Activated naive CD8-positive, alpha-beta T cell treated with anti-CD3 and anti-CD28 coated beads, Interleukin-2, amount 50 U/mL, for 24 hours (primary cell): ENCODE data around the gene CBR1.
"Not testable (repeated sequence)": the region's sequence is repeated elsewhere in the genome, so short reads cannot be mapped to it uniquely, and the experiment has no call there.

Experiments
- ATAC-seq: fragments of 150-1000 bp; cut with Tn5 transposase; one replicate; pipeline ENCODE4 v1.10.0; 2021
- DNase-seq: peaks from one replicate; pipeline ENCODE4 v3.0.0; 2021
- H3K27ac Mint-ChIP-seq: one replicate; pipeline ENCODE4 v1.8.0; 2021; ENCODE audit warnings: mild to moderate bottlenecking, mixed read lengths
- H3K27me3 Mint-ChIP-seq: one replicate; pipeline ENCODE4 v1.8.0; 2021; ENCODE audit warnings: mixed read lengths
- H3K36me3 Mint-ChIP-seq: one replicate; pipeline ENCODE4 v1.8.0; 2021; ENCODE audit warnings: low read depth, mixed read lengths
- H3K4me1 Mint-ChIP-seq: one replicate; pipeline ENCODE4 v1.8.0; 2021; ENCODE audit warnings: mixed read lengths
- H3K4me3 Mint-ChIP-seq: one replicate; pipeline ENCODE4 v1.8.0; 2021; ENCODE audit warnings: mild to moderate bottlenecking, moderate library complexity, mixed read lengths
- H3K9me3 Mint-ChIP-seq: one replicate; pipeline ENCODE4 v1.8.0; 2021; ENCODE audit warnings: mixed read lengths

CBR1 gene

GRCh38 chr21:36080386-36080785, 10.6 kb downstream of the CBR1 start:
- Mint-ChIP-seq H3K9me3 (no peaks in the 10 kb centered on the region), H3K27ac (peak overlapping the region; percentile 2), H3K27me3 (no peaks in the 10 kb centered on the region), H3K4me1 (peaks cover 35% of the 10 kb centered on the region), H3K4me3 (no peak overlapping the region), H3K36me3 (no peaks in the 10 kb centered on the region)
- ATAC-seq: no peak
- no peak for DNase-seq

- Mint-ChIP-seq H3K9me3 (no peaks in the 10 kb centered on the region), H3K27me3 (no peaks in the 10 kb centered on the region), H3K27ac (no peak overlapping the region), H3K4me3 (no peak overlapping the region), H3K4me1 (peaks cover 20% of the 10 kb centered on the region), H3K36me3 (no peaks in the 10 kb centered on the region)
- DNase-seq (no peak), ATAC-seq (no peak)
Observed at GRCh38 chr21:36082237-36082664, 12.4 kb downstream of the CBR1 start.

GRCh38 chr21:36087362-36088138, 17.7 kb downstream of the CBR1 start:
- no peaks in the 10 kb centered on the region for H3K27me3 Mint-ChIP-seq
- no peak for DNase-seq
- H3K4me3 Mint-ChIP-seq: no peak overlapping the region
- no peaks in the 10 kb centered on the region for H3K36me3 Mint-ChIP-seq
- no peaks in the 10 kb centered on the region for H3K4me1 Mint-ChIP-seq
- no peak overlapping the region for H3K27ac Mint-ChIP-seq
- no peaks in the 10 kb centered on the region for H3K9me3 Mint-ChIP-seq
- ATAC-seq: peak; percentile 49

GRCh38 chr21:36089946-36090345, 20.1 kb downstream of the CBR1 start:
- ATAC-seq (no peak), DNase-seq (no peak)
- Mint-ChIP-seq H3K4me3 (no peak overlapping the region), H3K27ac (no peak overlapping the region), H3K4me1 (no peaks in the 10 kb centered on the region), H3K27me3 (peaks cover 5% of the 10 kb centered on the region), H3K9me3 (peaks cover 8% of the 10 kb centered on the region), H3K36me3 (peaks cover 6% of the 10 kb centered on the region)

GRCh38 chr21:36092681-36093080, 22.9 kb downstream of the CBR1 start:
- Mint-ChIP-seq H3K27ac (no peak overlapping the region), H3K36me3 (peaks cover 6% of the 10 kb centered on the region), H3K9me3 (peaks cover 12% of the 10 kb centered on the region), H3K27me3 (peaks cover 5% of the 10 kb centered on the region), H3K4me1 (peaks cover 7% of the 10 kb centered on the region), H3K4me3 (no peak overlapping the region)
- DNase-seq (no peak), ATAC-seq (no peak)

- ATAC-seq: no peak
- Mint-ChIP-seq H3K36me3 (peaks cover 6% of the 10 kb centered on the region), H3K27ac (no peak overlapping the region), H3K9me3 (peaks cover 12% of the 10 kb centered on the region), H3K4me3 (no peak overlapping the region), H3K27me3 (peaks cover 5% of the 10 kb centered on the region), H3K4me1 (peaks cover 15% of the 10 kb centered on the region)
- DNase-seq: no peak
Observed at GRCh38 chr21:36093512-36093911, 23.7 kb downstream of the CBR1 start.

- peaks cover 5% of the 10 kb centered on the region for H3K27me3 Mint-ChIP-seq
- peaks cover 15% of the 10 kb centered on the region for H3K4me1 Mint-ChIP-seq
- ATAC-seq (no peak), DNase-seq (no peak)
- H3K4me3 Mint-ChIP-seq: no peak overlapping the region
- peaks cover 12% of the 10 kb centered on the region for H3K9me3 Mint-ChIP-seq
- peaks cover 6% of the 10 kb centered on the region for H3K36me3 Mint-ChIP-seq
- no peak overlapping the region for H3K27ac Mint-ChIP-seq
Observed at GRCh38 chr21:36096398-36097290, 26.8 kb downstream of the CBR1 start.

- Mint-ChIP-seq H3K4me3 (no peak overlapping the region), H3K9me3 (peaks cover 12% of the 10 kb centered on the region), H3K27ac (no peak overlapping the region), H3K27me3 (peaks cover 5% of the 10 kb centered on the region), H3K36me3 (peaks cover 6% of the 10 kb centered on the region), H3K4me1 (peaks cover 15% of the 10 kb centered on the region)
- ATAC-seq (peak; percentile 81), DNase-seq (no peak)
Observed at GRCh38 chr21:36097427-36098181, 27.8 kb downstream of the CBR1 start.

- Mint-ChIP-seq H3K27ac (no peak overlapping the region), H3K36me3 (peaks cover 6% of the 10 kb centered on the region), H3K4me3 (no peak overlapping the region), H3K4me1 (peaks cover 15% of the 10 kb centered on the region), H3K9me3 (peaks cover 12% of the 10 kb centered on the region), H3K27me3 (peaks cover 2% of the 10 kb centered on the region)
- ATAC-seq (no peak), DNase-seq (no peak)
Observed at GRCh38 chr21:36098182-36098532, 28.3 kb downstream of the CBR1 start.

GRCh38 chr21:36099000-36099399, 29.2 kb downstream of the CBR1 start:
- Mint-ChIP-seq H3K27ac (no peak overlapping the region), H3K27me3 (no peaks in the 10 kb centered on the region), H3K36me3 (no peaks in the 10 kb centered on the region), H3K4me3 (no peak overlapping the region), H3K4me1 (peaks cover 16% of the 10 kb centered on the region), H3K9me3 (peaks cover 4% of the 10 kb centered on the region)
- ATAC-seq (no peak), DNase-seq (no peak)

- not testable (repeated sequence) for H3K36me3 Mint-ChIP-seq, H3K27ac Mint-ChIP-seq, ATAC-seq
Observed at GRCh38 chr21:36099695-36100211, 29.9 kb downstream of the CBR1 start.

GRCh38 chr21:36100971-36101641, 31.3 kb downstream of the CBR1 start:
- H3K4me3 Mint-ChIP-seq: no peak overlapping the region
- H3K36me3 Mint-ChIP-seq: no peaks in the 10 kb centered on the region
- H3K4me1 Mint-ChIP-seq: peaks cover 27% of the 10 kb centered on the region
- H3K27me3 Mint-ChIP-seq: peaks cover 17% of the 10 kb centered on the region
- H3K9me3 Mint-ChIP-seq: no peaks in the 10 kb centered on the region
- DNase-seq (no peak), ATAC-seq (no peak)
- no peak overlapping the region for H3K27ac Mint-ChIP-seq

More at GRCh38 chr21:36099695-36100211, 29.9 kb downstream of the CBR1 start:
- not testable (repeated sequence) for DNase-seq, H3K27me3 Mint-ChIP-seq, H3K9me3 Mint-ChIP-seq, H3K4me3 Mint-ChIP-seq
- peaks cover 24% of the 10 kb centered on the region for H3K4me1 Mint-ChIP-seq

GRCh38 chr21:36103434-36103833, 33.6 kb downstream of the CBR1 start:
- Mint-ChIP-seq H3K4me1 (peaks cover 13% of the 10 kb centered on the region), H3K4me3 (no peak overlapping the region), H3K36me3 (no peaks in the 10 kb centered on the region), H3K27me3 (peaks cover 24% of the 10 kb centered on the region), H3K9me3 (no peaks in the 10 kb centered on the region), H3K27ac (no peak overlapping the region)
- ATAC-seq (no peak), DNase-seq (no peak)
